RWPE1 (cell line): ENCODE data around the gene GPATCH1.

Experiments used
- CTCF ChIA-PET: fragments of 350-600 bp; sonication (Branson Sonifier 250); formaldehyde crosslinking; extraction: SDS; loops from one replicate; lab custom pipeline; 2021; lab: Yijun Ruan, JAX
- POLR2A ChIA-PET: fragments of 400-600 bp; formaldehyde crosslinking; extraction: SDS; loops from one replicate; lab custom pipeline; 2020; ENCODE audit warnings: antibody characterized with exemption; ENCODE audit not compliant: low non-redundant PET; lab: Yijun Ruan, JAX
- DNase-seq: peaks from one replicate; pipeline ENCODE4 v3.0.0; 2012; ENCODE audit warnings: low spot score
- H3K27ac ChIP-seq: fragments of 450-650 bp; 2 replicates; pipeline ENCODE4 v1.5.1; 2017
- CTCF ChIP-seq: fragments of 450-650 bp; conservative IDR thresholded peaks from 2 replicates; pipeline ENCODE4 v1.5.1; 2017; ENCODE audit warnings: low read depth, mild to moderate bottlenecking

GPATCH1 gene

GRCh38 chr19:33167438-33167837 is 86.5 kb downstream of the GPATCH1 start:
- TF ChIP-seq CTCF, result no peak
- ChIA-PET POLR2A (interaction anchor here (1.1 kb wide), 1 partner anchor 10 kb away, joined by 4 read pairs; no protein-coding TSS in a partner anchor), CTCF (no interaction called here)
- H3K27ac ChIP-seq, result no peak overlapping the region
- no peak for DNase-seq

- POLR2A ChIA-PET, result no interaction called here
- no peak for DNase-seq
- H3K27ac ChIP-seq, result no peak overlapping the region
- TF ChIP-seq CTCF, result no peak
- CTCF ChIA-PET, result interaction anchor here (0.6 kb wide), 1 partner anchor 873 kb away, joined by 4 read pairs; no protein-coding TSS in a partner anchor
Measured at GRCh38 chr19:33168528-33168927, 87.5 kb downstream of the GPATCH1 start.

- no peak overlapping the region for H3K27ac ChIP-seq
- ChIA-PET CTCF (no interaction called here), POLR2A (no interaction called here)
- no peak for DNase-seq
- TF ChIP-seq CTCF, result no peak
Measured at GRCh38 chr19:33171222-33171795, 90.3 kb downstream of the GPATCH1 start.

GRCh38 chr19:33171916-33172359 is 91.0 kb downstream of the GPATCH1 start:
- no peak for DNase-seq
- no peak overlapping the region for H3K27ac ChIP-seq
- no peak for TF ChIP-seq CTCF
- ChIA-PET CTCF (no interaction called here), POLR2A (no interaction called here)

GRCh38 chr19:33174186-33174585 is 93.2 kb downstream of the GPATCH1 start:
- no peak overlapping the region for H3K27ac ChIP-seq
- no peak for DNase-seq
- ChIA-PET CTCF (interaction anchor here (0.6 kb wide), 1 partner anchor 142 kb away, joined by 4 read pairs; no protein-coding TSS in a partner anchor), POLR2A (no interaction called here)
- TF ChIP-seq CTCF, result no peak

GRCh38 chr19:33175156-33175782 is 94.3 kb downstream of the GPATCH1 start:
- no peak overlapping the region for H3K27ac ChIP-seq
- no peak for DNase-seq
- ChIA-PET POLR2A (interaction anchor here (0.5 kb wide), 1 partner anchor 30 kb away, joined by 4 read pairs; no protein-coding TSS in a partner anchor), CTCF (interaction anchor here (0.6 to 1.1 kb wide), 2 partner anchors 28 to 31 kb away, joined by 3 to 4 read pairs; no protein-coding TSS in a partner anchor)
- no peak for TF ChIP-seq CTCF
